GM23248 (cell line): Measurements from ENCODE around the gene MAGI1. TPM values are rescaled to one million over a fixed set of nuclear protein-coding genes. Genes with fewer than 3 reads are reported as not detected.
A peak's percentile ranks its signal among the peaks of the same experiment; 100 is the strongest.

Experiments used
- DNase-seq: peaks from one replicate; pipeline ENCODE4 v3.0.0-alpha.2; 2015
- H2AFZ ChIP-seq: fragments of 200-600 bp; sonication (generic); 2 replicates; pipeline ENCODE4 v1.6.1; 2016; ENCODE audit warnings: antibody characterized with exemption
- H3F3A ChIP-seq: fragments of 200-600 bp; sonication (generic); 2 replicates; pipeline ENCODE4 v1.6.1; 2016; ENCODE audit warnings: mild to moderate bottlenecking, antibody characterized with exemption, mixed run types; ENCODE audit not compliant: insufficient read depth
- H3K27ac ChIP-seq: fragments of 200-600 bp; sonication (generic); 2 replicates; pipeline ENCODE4 v1.5.1; 2016; ENCODE audit warnings: mild to moderate bottlenecking
- H3K27me3 ChIP-seq: fragments of 200-600 bp; sonication (generic); replicated peaks from 2 replicates; pipeline ENCODE4 v1.6.1; 2016; ENCODE audit warnings: mild to moderate bottlenecking; ENCODE audit not compliant: insufficient read depth
- H3K36me3 ChIP-seq: fragments of 200-600 bp; sonication (generic); 2 replicates; pipeline ENCODE4 v1.6.1; 2016; ENCODE audit warnings: low read depth, mild to moderate bottlenecking
- H3K4me1 ChIP-seq: fragments of 200-600 bp; sonication (generic); 2 replicates; pipeline ENCODE4 v1.6.1; 2016; ENCODE audit warnings: mild to moderate bottlenecking; ENCODE audit not compliant: insufficient read depth
- H3K4me2 ChIP-seq: fragments of 200-600 bp; sonication (generic); one replicate; pipeline ENCODE4 v1.6.1; 2016; ENCODE audit warnings: mild to moderate bottlenecking; ENCODE audit not compliant: unreplicated experiment
- H3K4me3 ChIP-seq: fragments of 200-600 bp; sonication (generic); 2 replicates; pipeline ENCODE4 v1.5.1; 2016; ENCODE audit warnings: mild to moderate bottlenecking
- H3K79me2 ChIP-seq: fragments of 200-600 bp; sonication (generic); 2 replicates; pipeline ENCODE4 v1.6.1; 2016; ENCODE audit warnings: mild to moderate bottlenecking; ENCODE audit not compliant: insufficient read depth
- H3K9ac ChIP-seq: fragments of 200-600 bp; sonication (generic); 2 replicates; pipeline ENCODE4 v1.6.1; 2016; ENCODE audit warnings: mild to moderate bottlenecking
- H3K9me2 ChIP-seq: fragments of 200-600 bp; sonication (generic); 2 replicates; pipeline ENCODE4 v1.6.1; 2016; ENCODE audit warnings: mixed run types, mild to moderate bottlenecking, moderate library complexity; ENCODE audit not compliant: insufficient read depth
- H3K9me3 ChIP-seq: fragments of 200-600 bp; sonication (generic); one replicate; pipeline ENCODE4 v1.6.1; 2017; ENCODE audit warnings: low read depth
- H4K20me1 ChIP-seq: fragments of 200-600 bp; sonication (generic); 2 replicates; pipeline ENCODE4 v1.6.0; 2016; ENCODE audit not compliant: insufficient read depth
- EZH2 ChIP-seq: fragments of 200-600 bp; sonication (generic); IDR thresholded peaks from 2 replicates; pipeline ENCODE4 v1.6.1; 2018; ENCODE audit warnings: antibody characterized with exemption, mild to moderate bottlenecking; ENCODE audit not compliant: insufficient read depth, poor library complexity, severe bottlenecking
- EZH2phosphoT487 ChIP-seq: fragments of 200-600 bp; sonication (generic); IDR thresholded peaks from 2 replicates; pipeline ENCODE4 v1.6.1; 2018; ENCODE audit warnings: antibody characterized with exemption, moderate library complexity, mild to moderate bottlenecking, low read depth; ENCODE audit not compliant: insufficient read depth
- WGBS, 2 experiments: methylation state at CpG; one replicate each; pipeline ENCODE4 v1.1.6; 2015 to 2017; ENCODE audit warnings: low lambda C conversion rate in 2 of 2, low coverage in 1 of 2; ENCODE audit errors: missing lambda C conversion rate in 2 of 2; 5-methylcytosine and 5-hydroxymethylcytosine counted together
- in situ Hi-C: fragments of 300-500 bp; cut with MboI; formaldehyde crosslinking; loops from 2 replicates; pipeline ENCODE4 v1.15.0; 2020
- polyA plus RNA-seq: library from polyadenylated mRNA; unstranded; fragments of >200 nt; fragmentation: Nextera tagmentation; extraction: Ambion mirVana; gene quantifications from 2 replicates; pipeline ENCODE4 v1.2.1, GENCODE V29; 2016
- total RNA-seq: library from RNA; depleted of rRNA; stranded (reverse); fragments of >200 nt; shearing (Covaris generic); gene quantifications from 2 replicates; pipeline ENCODE4 v1.2.3, GENCODE V29; 2014

The MAGI1 gene
- total and polyA plus RNA-seq, 2 experiments from 2014 or later = 7.3 to 13.8 TPM

- H3K27me3 ChIP-seq = no peaks in the 10 kb centered on the region
- H3K79me2 ChIP-seq = no peaks in the 10 kb centered on the region
- H3K9me2 ChIP-seq = no peaks in the 10 kb centered on the region
- H3K4me2 ChIP-seq = no peak overlapping the region
- no peak for DNase-seq
- no peak overlapping the region for H2AFZ ChIP-seq
- no peak overlapping the region for H3K9ac ChIP-seq
- H3K4me1 ChIP-seq = no peaks in the 10 kb centered on the region
- H3K9me3 ChIP-seq = no peaks in the 10 kb centered on the region
- no peak overlapping the region for H3K27ac ChIP-seq
- H4K20me1 ChIP-seq = no peaks in the 10 kb centered on the region
- TF ChIP-seq EZH2 = no peak
- no peaks in the 10 kb centered on the region for H3K36me3 ChIP-seq
- in situ Hi-C loops = no loop called here
- H3F3A ChIP-seq = no peaks in the 10 kb centered on the region
- no peak overlapping the region for H3K4me3 ChIP-seq
These were observed 669.9 kb downstream of the MAGI1 start for GRCh38 chr3:65368866-65369265.

GRCh38 chr3:65362688-65363087 is 676.0 kb downstream of the MAGI1 start:
- no peaks in the 10 kb centered on the region for H3K4me1 ChIP-seq
- H3F3A ChIP-seq = no peaks in the 10 kb centered on the region
- no peaks in the 10 kb centered on the region for H4K20me1 ChIP-seq
- in situ Hi-C loops = no loop called here
- H3K4me3 ChIP-seq = no peak overlapping the region
- peaks cover 19% of the 10 kb centered on the region for H3K36me3 ChIP-seq
- no peaks in the 10 kb centered on the region for H3K79me2 ChIP-seq
- DNase-seq = no peak
- H2AFZ ChIP-seq = no peak overlapping the region
- TF ChIP-seq EZH2 (no peak), EZH2phosphoT487 (no peak)
- no peaks in the 10 kb centered on the region for H3K9me3 ChIP-seq
- H3K9me2 ChIP-seq = no peaks in the 10 kb centered on the region
- no peak overlapping the region for H3K27ac ChIP-seq
- WGBS, 2 experiments = 100% methylated on average over 1 of the region's 1 CpG
- H3K27me3 ChIP-seq = no peaks in the 10 kb centered on the region
- H3K4me2 ChIP-seq = no peak overlapping the region
- H3K9ac ChIP-seq = no peak overlapping the region

GRCh38 chr3:65361448-65361847 is 677.3 kb downstream of the MAGI1 start:
- Histone ChIP-seq H3K4me3 (no peak overlapping the region), H3K4me2 (no peak overlapping the region), H3K27me3 (no peaks in the 10 kb centered on the region), H3K27ac (no peak overlapping the region), H2AFZ (no peak overlapping the region), H3K36me3 (peaks cover 19% of the 10 kb centered on the region), H3K9me3 (no peaks in the 10 kb centered on the region), H3K79me2 (no peaks in the 10 kb centered on the region), H3K9ac (no peak overlapping the region), H4K20me1 (no peaks in the 10 kb centered on the region), H3K4me1 (no peaks in the 10 kb centered on the region), H3F3A (no peaks in the 10 kb centered on the region), H3K9me2 (no peaks in the 10 kb centered on the region)
- no peak for DNase-seq
- TF ChIP-seq EZH2phosphoT487 = no peak
- no peak for TF ChIP-seq EZH2
- 79 to 88% methylated on average over 2 of the region's 2 CpGs for WGBS, 2 experiments
- in situ Hi-C loops = no loop called here

- peak overlapping the region; percentile 50 for H3K4me2 ChIP-seq
- peaks cover 8% of the 10 kb centered on the region; the same call in 1 of the 2 replicates for H3F3A ChIP-seq
- H3K9me3 ChIP-seq = no peaks in the 10 kb centered on the region
- H3K27me3 ChIP-seq = no peaks in the 10 kb centered on the region
- peaks cover 7% of the 10 kb centered on the region for H3K36me3 ChIP-seq
- TF ChIP-seq EZH2phosphoT487 (no peak), EZH2 (no peak)
- WGBS, 2 experiments = 42 to 51% methylated on average over 67 to 74 of the region's 74 CpGs
- H3K27ac ChIP-seq = no peak overlapping the region
- H2AFZ ChIP-seq = peak overlapping the region; percentile 70
- no peaks in the 10 kb centered on the region for H3K4me1 ChIP-seq
- H4K20me1 ChIP-seq = no peaks in the 10 kb centered on the region
- in situ Hi-C loops = no loop called here
- no peaks in the 10 kb centered on the region for H3K9me2 ChIP-seq
- H3K4me3 ChIP-seq = peak overlapping the region; percentile 66
- H3K79me2 ChIP-seq = no peaks in the 10 kb centered on the region
- no peak overlapping the region for H3K9ac ChIP-seq
- peak; percentile 34 for DNase-seq
These were observed 682.1 kb downstream of the MAGI1 start for GRCh38 chr3:65356331-65357248.
